Uterus (tissue), 4 donors: ENCODE measurements around the gene SLC30A2. TPM values are rescaled to one million over a fixed set of nuclear protein-coding genes. Genes with fewer than 3 reads are reported as not detected.

Source experiments
- DNase-seq, 2 donors: peaks; one replicate each; pipeline ENCODE4 v3.0.0-alpha.2; 2019 to 2020
- H3K27ac ChIP-seq, 2 donors: fragments of 200-600 bp; sonication (generic); 1 replicate in 1 of 2; 2 replicates in 1 of 2; pipeline ENCODE4 v1.5.1; 2016 to 2018
- H3K27me3 ChIP-seq, 2 donors: fragments of 200-600 bp; sonication (generic); one replicate each; pipeline ENCODE4 v1.5.1; 2018 to 2019; ENCODE audit warnings: control low read depth in 1 of 2
- H3K36me3 ChIP-seq, 2 donors: fragments of 200-600 bp; sonication (generic); one replicate each; pipeline ENCODE4 v1.5.1; 2019; ENCODE audit warnings: control low read depth in 1 of 2
- H3K4me1 ChIP-seq, 2 donors: fragments of 200-600 bp; sonication (generic); one replicate each; pipeline ENCODE4 v1.5.1; 2018 to 2019; ENCODE audit warnings: control low read depth in 1 of 2
- H3K4me3 ChIP-seq, 2 donors: fragments of 200-600 bp; sonication (generic); 1 replicate in 1 of 2; 2 replicates in 1 of 2; pipeline ENCODE4 v1.5.1; 2018 to 2019; ENCODE audit warnings: mild to moderate bottlenecking in 1 of 2
- H3K9me3 ChIP-seq, 2 donors: fragments of 200-600 bp; sonication (generic); one replicate each; pipeline ENCODE4 v1.5.1; 2019; ENCODE audit warnings: control low read depth in 1 of 2
- CTCF ChIP-seq, 4 experiments: fragments of 200-600 bp in 2 of 4; fragments of 450-650 bp in 2 of 4; sonication (generic) in 2 of 4; IDR thresholded peaks; one replicate each; pipeline ENCODE4 v1.5.1; 2016 to 2019; ENCODE audit warnings: antibody characterized with exemption in 4 of 4, mild to moderate bottlenecking in 2 of 4, moderate library complexity in 1 of 4
- POLR2A ChIP-seq, 2 donors: fragments of 450-650 bp; IDR thresholded peaks; one replicate each; pipeline ENCODE4 v1.6.1; 2016; ENCODE audit warnings: antibody characterized with exemption in 2 of 2, mild to moderate bottlenecking in 1 of 2, moderate library complexity in 1 of 2
- intact Hi-C: fragments of 100-400 bp; cut with DNase I; formaldehyde crosslinking; loops from one replicate; pipeline ENCODE4 v1.15.1; 2023; ENCODE audit warnings: low total_unique reads
- total RNA-seq, 4 donors: library from RNA; depleted of rRNA in 3 of 4; stranded (reverse); fragments of >200 nt in 3 of 4; gene quantifications; one replicate each; pipeline versions ENCODE4 v1.1.0 to v1.2.4, GENCODE V29; 2014 to 2023
- donor health status: DM: yes; HTN: yes; CAD: no.

SLC30A2 gene
- total RNA-seq, 4 donors from 2014 or later, result 0.07 to 0.49 TPM; not detected in 2

DNA sequence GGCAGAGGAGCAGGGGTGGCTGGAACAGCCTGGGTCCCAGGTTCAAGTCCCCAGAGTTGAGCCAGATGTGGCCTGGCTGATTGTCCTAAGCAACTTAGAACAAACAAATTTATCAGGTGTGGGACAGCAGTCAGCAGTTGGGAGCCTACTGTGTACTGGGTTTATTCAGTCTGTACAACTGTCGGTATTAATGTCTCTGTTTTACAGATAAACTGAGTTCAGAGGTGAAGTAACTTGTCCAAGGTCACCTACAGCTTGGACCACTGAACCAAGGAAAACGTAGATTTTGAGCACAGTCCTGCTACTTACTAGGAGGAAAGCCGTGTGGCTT lies 36.1 kb upstream of the SLC30A2 start:
- Histone ChIP-seq H3K4me3 (no peak overlapping the region), H3K27me3 (no peaks in the 10 kb centered on the region), H3K36me3 (no peaks in the 10 kb centered on the region), H3K9me3 (no peaks in the 10 kb centered on the region), H3K4me1 (no peaks in the 10 kb centered on the region), H3K27ac (no peak overlapping the region)
- no peak for TF ChIP-seq CTCF (IDR thresholded peaks at IDR 0.05)
- TF ChIP-seq POLR2A (IDR thresholded peaks at IDR 0.05), result no peak
- DNase-seq, result no peak
- intact Hi-C loops, result no loop called here

DNA sequence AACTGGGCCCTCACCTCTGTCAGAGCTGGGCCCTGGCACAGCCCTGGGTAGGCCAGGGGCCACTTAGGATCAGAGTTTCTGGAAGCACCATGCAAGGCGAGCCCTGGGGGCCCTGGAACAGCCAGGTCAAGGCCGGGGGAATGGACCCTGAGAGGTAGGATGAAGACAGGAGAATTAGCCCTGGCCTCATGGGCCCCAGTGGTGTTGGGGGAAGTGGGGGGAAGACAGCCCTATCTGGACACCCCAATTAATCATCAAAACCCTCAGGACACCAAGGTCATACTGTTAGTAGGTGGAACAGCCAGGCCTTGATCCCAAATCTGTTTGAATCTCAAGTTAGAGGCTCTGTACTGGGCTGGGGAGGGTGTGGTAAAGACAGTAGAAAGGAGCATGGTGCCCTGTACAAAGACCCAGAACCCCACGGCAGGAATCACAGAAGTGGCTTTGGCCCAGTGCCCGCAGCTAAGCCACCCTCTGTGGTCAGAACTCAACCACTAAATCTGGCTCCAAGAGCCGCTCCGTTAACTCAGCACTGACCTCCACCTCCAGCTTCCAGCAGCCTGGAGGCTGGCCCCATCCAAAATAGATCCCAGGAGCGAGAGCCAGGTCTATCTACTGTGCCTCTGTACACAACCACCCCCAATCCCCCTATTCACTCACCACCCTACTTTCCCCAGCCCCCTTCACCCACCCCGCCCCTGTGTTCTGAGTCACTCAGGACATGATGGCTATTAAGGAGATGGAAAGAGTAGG lies 35.5 kb upstream of the SLC30A2 start:
- Histone ChIP-seq H3K27ac (no peak overlapping the region), H3K27me3 (no peaks in the 10 kb centered on the region), H3K36me3 (no peaks in the 10 kb centered on the region), H3K9me3 (no peaks in the 10 kb centered on the region), H3K4me1 (no peaks in the 10 kb centered on the region), H3K4me3 (no peak overlapping the region)
- TF ChIP-seq POLR2A (IDR thresholded peaks at IDR 0.05) (no peak), CTCF (IDR thresholded peaks at IDR 0.05) (no peak)
- intact Hi-C loops, result no loop called here
- no peak for DNase-seq

- no peaks in the 10 kb centered on the region for H3K4me1 ChIP-seq
- intact Hi-C loops, result no loop called here
These were observed 34.3 kb upstream of the SLC30A2 start for GRCh38 chr1:26079960-26080814.

DNA sequence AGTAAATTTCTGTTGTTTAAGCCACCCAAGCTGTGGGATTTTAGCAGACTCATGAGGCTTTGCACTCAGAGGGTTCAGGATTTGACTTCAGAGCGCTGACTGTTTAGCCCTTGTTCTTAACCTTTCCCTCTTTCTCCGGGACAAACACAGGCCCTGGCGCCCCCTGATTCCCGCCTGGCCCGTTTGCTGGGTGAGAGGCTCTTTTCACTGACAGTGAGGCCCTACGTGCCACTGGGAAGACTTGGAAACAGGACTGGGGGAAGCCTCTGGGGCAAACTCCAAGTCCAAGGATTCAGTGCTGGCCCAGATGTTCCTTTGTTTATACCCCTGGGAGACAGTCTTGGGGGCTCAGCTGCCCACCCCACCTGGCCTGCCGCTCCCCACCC lies 33.3 kb upstream of the SLC30A2 start:
- Histone ChIP-seq H3K9me3 (no peaks in the 10 kb centered on the region), H3K27ac (no peak overlapping the region), H3K4me3 (no peak overlapping the region), H3K4me1 (no peaks in the 10 kb centered on the region), H3K36me3 (no peaks in the 10 kb centered on the region), H3K27me3 (no peaks in the 10 kb centered on the region)
- intact Hi-C loops, result no loop called here
- no peak for TF ChIP-seq CTCF (IDR thresholded peaks at IDR 0.05)
- TF ChIP-seq POLR2A (IDR thresholded peaks at IDR 0.05), result no peak
- no peak for DNase-seq

More at GRCh38 chr1:26079960-26080814, 34.3 kb upstream of the SLC30A2 start:
- H3K27ac ChIP-seq, result no peak overlapping the region
- no peak overlapping the region for H3K4me3 ChIP-seq
- no peaks in the 10 kb centered on the region for H3K36me3 ChIP-seq
- no peak for DNase-seq
- TF ChIP-seq POLR2A (IDR thresholded peaks at IDR 0.05) (no peak), CTCF (IDR thresholded peaks at IDR 0.05) (no peak)
- H3K9me3 ChIP-seq, result no peaks in the 10 kb centered on the region
- H3K27me3 ChIP-seq, result no peaks in the 10 kb centered on the region
